H9 (cell line): Measurements from ENCODE around the gene P2RY8. TPM values are rescaled to one million over a fixed set of nuclear protein-coding genes. Genes with fewer than 3 reads are reported as not detected.

Experiments
- DNase-seq: peaks from one replicate; pipeline ENCODE4 v3.0.0-alpha.2; 2017
- H2AFZ ChIP-seq: one replicate; pipeline ENCODE4 v1.6.1; 2013; ENCODE audit warnings: mild to moderate bottlenecking, low read length, control low read depth, moderate library complexity
- H2AK5ac ChIP-seq: 2 replicates; pipeline ENCODE4 v1.6.1; 2013; ENCODE audit warnings: low read length, control low read depth, mixed read lengths; ENCODE audit not compliant: insufficient read length
- H2BK120ac ChIP-seq: one replicate; pipeline ENCODE4 v1.6.1; 2013; ENCODE audit warnings: low read depth, mild to moderate bottlenecking, low read length, control low read depth, inconsistent platforms; ENCODE audit not compliant: poor library complexity, severe bottlenecking
- H2BK12ac ChIP-seq: 2 replicates; pipeline ENCODE4 v1.6.1; 2013; ENCODE audit warnings: low read length, control low read depth, mixed read lengths, low read depth; ENCODE audit not compliant: insufficient read length
- H2BK15ac ChIP-seq: 2 replicates; pipeline ENCODE4 v1.6.1; 2013; ENCODE audit warnings: low read depth, low read length, control low read depth
- H2BK20ac ChIP-seq: one replicate; pipeline ENCODE4 v1.6.1; 2013; ENCODE audit warnings: low read depth, mild to moderate bottlenecking, low read length, control low read depth, inconsistent platforms; ENCODE audit not compliant: poor library complexity, severe bottlenecking
- H2BK5ac ChIP-seq: 2 replicates; pipeline ENCODE4 v1.6.1; 2013; ENCODE audit warnings: low read length, control low read depth, mixed read lengths; ENCODE audit not compliant: insufficient read length
- H3K14ac ChIP-seq: 2 replicates; pipeline ENCODE4 v1.6.1; 2013; ENCODE audit warnings: low read length, control low read depth; ENCODE audit not compliant: insufficient read depth
- H3K18ac ChIP-seq: 2 replicates; pipeline ENCODE4 v1.6.1; 2013; ENCODE audit warnings: low read depth, mild to moderate bottlenecking, mixed read lengths, low read length, control low read depth; ENCODE audit not compliant: insufficient read length
- H3K23ac ChIP-seq: 2 replicates; pipeline ENCODE4 v1.6.1; 2013; ENCODE audit warnings: low read length, control low read depth, mixed read lengths, low read depth; ENCODE audit not compliant: insufficient read length
- H3K23me2 ChIP-seq: 2 replicates; pipeline ENCODE4 v1.6.1; 2013; ENCODE audit warnings: low read depth, mild to moderate bottlenecking, mixed read lengths, low read length, control low read depth; ENCODE audit not compliant: insufficient read length, poor library complexity, severe bottlenecking
- H3K27ac ChIP-seq: 2 replicates; pipeline ENCODE4 v1.5.1; 2013; ENCODE audit warnings: low read length, control low read depth, mixed read lengths, low read depth; ENCODE audit not compliant: insufficient read length
- H3K27me3 ChIP-seq: 2 replicates; pipeline ENCODE4 v1.6.1; 2013; ENCODE audit warnings: low read length, control low read depth, inconsistent platforms; ENCODE audit not compliant: insufficient read depth
- H3K4ac ChIP-seq: 2 replicates; pipeline ENCODE4 v1.6.1; 2013; ENCODE audit warnings: low read depth, mild to moderate bottlenecking, control low read depth, inconsistent platforms, low read length, moderate library complexity
- H3K4me1 ChIP-seq: 2 replicates; pipeline ENCODE4 v1.6.1; 2013; ENCODE audit warnings: low read length, control low read depth, inconsistent platforms; ENCODE audit not compliant: insufficient read depth
- H3K4me2 ChIP-seq: 2 replicates; pipeline ENCODE4 v1.6.1; 2013; ENCODE audit warnings: low read length, control low read depth, mixed read lengths; ENCODE audit not compliant: insufficient read length, insufficient read depth
- H3K56ac ChIP-seq: 2 replicates; pipeline ENCODE4 v1.6.1; 2013; ENCODE audit warnings: low read depth, mild to moderate bottlenecking, mixed read lengths, low read length, control low read depth; ENCODE audit not compliant: insufficient read length
- H3K79me1 ChIP-seq: 2 replicates; pipeline ENCODE4 v1.6.1; 2013; ENCODE audit warnings: low read depth, mild to moderate bottlenecking, moderate library complexity, low read length, control low read depth, inconsistent platforms; ENCODE audit not compliant: insufficient read depth, poor library complexity, severe bottlenecking
- H3K79me2 ChIP-seq: 2 replicates; pipeline ENCODE4 v1.6.1; 2013; ENCODE audit warnings: low read length, control low read depth, inconsistent platforms; ENCODE audit not compliant: insufficient read depth
- H3K9ac ChIP-seq: 2 replicates; pipeline ENCODE4 v1.6.1; 2013; ENCODE audit warnings: low read length, control low read depth, mixed read lengths; ENCODE audit not compliant: insufficient read length; ENCODE audit errors: extremely low read depth
- H3K9me3 ChIP-seq: one replicate; pipeline ENCODE4 v1.6.1; 2013; ENCODE audit warnings: low read depth, low read length, inconsistent platforms; ENCODE audit not compliant: control insufficient read depth
- H3T11ph ChIP-seq: one replicate; pipeline ENCODE4 v1.6.1; 2013; ENCODE audit warnings: mild to moderate bottlenecking, low read length, control low read depth, inconsistent platforms
- H4K20me1 ChIP-seq: one replicate; pipeline ENCODE4 v1.6.1; 2013; ENCODE audit not compliant: control insufficient read depth, insufficient read length, insufficient read depth
- H4K5ac ChIP-seq: 2 replicates; pipeline ENCODE4 v1.6.1; 2013; ENCODE audit warnings: low read depth, mild to moderate bottlenecking, mixed read lengths, low read length, control low read depth; ENCODE audit not compliant: insufficient read length
- H4K8ac ChIP-seq: replicated peaks from 2 replicates; pipeline ENCODE4 v1.6.1; 2013; ENCODE audit warnings: low read length, control low read depth, mixed read lengths, low read depth; ENCODE audit not compliant: insufficient read length
- H4K91ac ChIP-seq: 2 replicates; pipeline ENCODE4 v1.6.1; 2013; ENCODE audit warnings: low read depth, mild to moderate bottlenecking, moderate library complexity, mixed read lengths, low read length, control low read depth; ENCODE audit not compliant: insufficient read length
- H3K27ac Mint-ChIP-seq, 3 experiments: 2 replicates in 2 of 3; 3 replicates in 1 of 3; pipeline ENCODE4 v1.8.0; 2020 to 2021; ENCODE audit warnings: mixed read lengths in 3 of 3, mild to moderate bottlenecking in 1 of 3, moderate library complexity in 1 of 3
- H3K27me3 Mint-ChIP-seq: 2 replicates; pipeline ENCODE4 v1.8.0; 2021; ENCODE audit warnings: low read depth, mild to moderate bottlenecking, moderate library complexity, mixed read lengths
- H3K36me3 Mint-ChIP-seq, 3 experiments: 2 replicates in 2 of 3; 3 replicates in 1 of 3; pipeline ENCODE4 v1.8.0; 2020 to 2021; ENCODE audit warnings: low read depth in 3 of 3, mixed read lengths in 3 of 3; ENCODE audit not compliant: insufficient read depth in 1 of 3
- H3K4me1 Mint-ChIP-seq, 2 experiments: 2 replicates each; pipeline ENCODE4 v1.8.0; 2020; ENCODE audit warnings: mixed read lengths in 2 of 2
- H3K4me3 Mint-ChIP-seq, 2 experiments: 2 replicates in 1 of 2; 3 replicates in 1 of 2; pipeline ENCODE4 v1.8.0; 2020 to 2021; ENCODE audit warnings: mild to moderate bottlenecking in 2 of 2, mixed read lengths in 2 of 2, moderate library complexity in 1 of 2
- H3K9me3 Mint-ChIP-seq, 2 experiments: 2 replicates in 1 of 2; 3 replicates in 1 of 2; pipeline ENCODE4 v1.8.0; 2020; ENCODE audit warnings: mild to moderate bottlenecking in 2 of 2, mixed read lengths in 2 of 2, moderate library complexity in 1 of 2
- WGBS: extraction: QIAGEN DNeasy Blood & Tissue Kit; methylation state at CpG from one replicate; pipeline ENCODE4 v1.1.7; 2013; ENCODE audit warnings: missing lambda C conversion rate, low lambda C conversion rate, mixed read lengths; ENCODE audit not compliant: insufficient read length; ENCODE audit errors: extremely low coverage; 5-methylcytosine and 5-hydroxymethylcytosine counted together
- total RNA-seq: library from RNA; stranded (reverse); gene quantifications from 2 replicates; pipeline ENCODE4 v1.2.1, GENCODE V29; 2021
- TF ChIP-seq, protein P1 (sequence below): fragments of 200-600 bp; sonication (generic); conservative IDR thresholded peaks from 3 replicates; pipeline ENCODE4 v1.8.0; 2021; ENCODE audit warnings: antibody characterized with exemption, mild to moderate bottlenecking

The P2RY8 gene
- total RNA-seq, 1 experiment from 2014 or later, result not detected

DNA sequence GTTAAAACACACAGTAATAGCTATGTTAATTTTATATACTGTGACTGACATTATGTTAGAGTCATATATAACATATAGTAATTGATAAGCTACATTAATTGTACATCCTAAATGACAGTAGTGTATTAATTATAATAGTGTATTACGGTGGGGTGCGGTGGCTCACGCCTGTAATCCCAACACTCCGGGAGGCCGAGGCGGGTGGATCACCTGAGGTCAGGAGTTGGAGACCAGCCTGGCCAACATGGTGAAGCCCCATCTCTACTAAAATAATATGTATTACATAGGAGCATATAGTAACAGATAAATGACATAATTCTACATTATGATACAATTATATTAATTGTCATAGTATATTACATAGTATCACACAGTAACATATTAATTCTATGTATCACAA lies 96.5 kb downstream of the P2RY8 start:
- H4K20me1 ChIP-seq, result no peaks in the 10 kb centered on the region
- no peak overlapping the region for H2BK12ac ChIP-seq
- H2AFZ ChIP-seq, result no peak overlapping the region
- no peak overlapping the region for H2BK15ac ChIP-seq
- H3K79me2 ChIP-seq, result peaks cover 8% of the 10 kb centered on the region; the same call in 1 of the 2 replicates
- H3K9me3 ChIP-seq, result no peaks in the 10 kb centered on the region
- H4K91ac ChIP-seq, result no peak overlapping the region
- no peak overlapping the region for H3K27ac ChIP-seq
- no peaks in the 10 kb centered on the region for H3K23me2 ChIP-seq
- H3K14ac ChIP-seq, result no peak overlapping the region
- no peak overlapping the region for H4K5ac ChIP-seq
- H3K79me1 ChIP-seq, result no peaks in the 10 kb centered on the region
- H3K27me3 ChIP-seq, result no peaks in the 10 kb centered on the region
- no peaks in the 10 kb centered on the region for H3K4me1 Mint-ChIP-seq
- TF ChIP-seq, protein P1, sequence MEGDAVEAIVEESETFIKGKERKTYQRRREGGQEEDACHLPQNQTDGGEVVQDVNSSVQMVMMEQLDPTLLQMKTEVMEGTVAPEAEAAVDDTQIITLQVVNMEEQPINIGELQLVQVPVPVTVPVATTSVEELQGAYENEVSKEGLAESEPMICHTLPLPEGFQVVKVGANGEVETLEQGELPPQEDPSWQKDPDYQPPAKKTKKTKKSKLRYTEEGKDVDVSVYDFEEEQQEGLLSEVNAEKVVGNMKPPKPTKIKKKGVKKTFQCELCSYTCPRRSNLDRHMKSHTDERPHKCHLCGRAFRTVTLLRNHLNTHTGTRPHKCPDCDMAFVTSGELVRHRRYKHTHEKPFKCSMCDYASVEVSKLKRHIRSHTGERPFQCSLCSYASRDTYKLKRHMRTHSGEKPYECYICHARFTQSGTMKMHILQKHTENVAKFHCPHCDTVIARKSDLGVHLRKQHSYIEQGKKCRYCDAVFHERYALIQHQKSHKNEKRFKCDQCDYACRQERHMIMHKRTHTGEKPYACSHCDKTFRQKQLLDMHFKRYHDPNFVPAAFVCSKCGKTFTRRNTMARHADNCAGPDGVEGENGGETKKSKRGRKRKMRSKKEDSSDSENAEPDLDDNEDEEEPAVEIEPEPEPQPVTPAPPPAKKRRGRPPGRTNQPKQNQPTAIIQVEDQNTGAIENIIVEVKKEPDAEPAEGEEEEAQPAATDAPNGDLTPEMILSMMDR, result no peak
- no peak overlapping the region for H3K18ac ChIP-seq
- no peak overlapping the region for H3K4ac ChIP-seq
- H3K9ac ChIP-seq, result no peak overlapping the region
- H2BK20ac ChIP-seq, result no peak overlapping the region
- no peak overlapping the region for H3K4me3 Mint-ChIP-seq
- H3K4me1 ChIP-seq, result no peaks in the 10 kb centered on the region
- H2BK120ac ChIP-seq, result no peak overlapping the region
- DNase-seq, result no peak
- H3K23ac ChIP-seq, result no peak overlapping the region
- no peak overlapping the region for H3T11ph ChIP-seq
- H3K4me2 ChIP-seq, result no peak overlapping the region
- no peak overlapping the region for H3K56ac ChIP-seq
- H4K8ac ChIP-seq, result no peak overlapping the region
- no peak overlapping the region for H2AK5ac ChIP-seq
- peaks cover 2% of the 10 kb centered on the region for H3K27me3 Mint-ChIP-seq
- peaks cover 17 to 19% of the 10 kb centered on the region in 2 experiments for H3K9me3 Mint-ChIP-seq
- H3K36me3 Mint-ChIP-seq, result peaks cover 57 to 76% (median 74%) of the 10 kb centered on the region in 3 experiments
- H2BK5ac ChIP-seq, result no peak overlapping the region
- WGBS, result no CpG with 5 or more reads among the region's 6 CpGs
- H3K27ac Mint-ChIP-seq, result no peak overlapping the region
